DOHH2 (cell line): Measurements from ENCODE around the gene CCNB3.

Experiments
- H3F3A ChIP-seq: fragments of 200-600 bp; sonication (generic), shearing (Covaris generic); 2 replicates; pipeline ENCODE4 v1.6.0; 2016; ENCODE audit warnings: antibody characterized with exemption, mild to moderate bottlenecking; ENCODE audit not compliant: control insufficient read depth, insufficient read depth
- H3K27ac ChIP-seq: fragments of 200-600 bp; sonication (generic); 2 replicates; pipeline ENCODE4 v1.5.1; 2014; ENCODE audit warnings: low read depth, mild to moderate bottlenecking, low read length, moderate library complexity
- H3K27me3 ChIP-seq: fragments of 200-600 bp; sonication (generic); 2 replicates; pipeline ENCODE4 v1.6.1; 2014; ENCODE audit warnings: mild to moderate bottlenecking, low read length, mixed read lengths; ENCODE audit not compliant: control insufficient read depth
- H3K36me3 ChIP-seq: fragments of 200-600 bp; sonication (generic); 2 replicates; pipeline ENCODE4 v1.6.1; 2014; ENCODE audit warnings: mild to moderate bottlenecking, low read length, moderate library complexity, mixed read lengths; ENCODE audit not compliant: control insufficient read depth
- H3K4me1 ChIP-seq: fragments of 200-600 bp; sonication (generic); 2 replicates; pipeline ENCODE4 v1.6.1; 2014; ENCODE audit warnings: mild to moderate bottlenecking, low read length, mixed read lengths; ENCODE audit not compliant: control insufficient read depth
- H3K4me2 ChIP-seq: fragments of 200-600 bp; sonication (generic); 2 replicates; pipeline ENCODE4 v1.6.0; 2014; ENCODE audit warnings: mild to moderate bottlenecking, low read length, moderate library complexity
- H3K4me3 ChIP-seq: fragments of 200-600 bp; sonication (generic); 2 replicates; pipeline ENCODE4 v1.5.1; 2014; ENCODE audit warnings: mild to moderate bottlenecking, low read length, mixed read lengths
- H3K79me2 ChIP-seq: fragments of 200-600 bp; sonication (generic); 2 replicates; pipeline ENCODE4 v1.6.1; 2014; ENCODE audit warnings: mild to moderate bottlenecking, low read length, mixed read lengths; ENCODE audit not compliant: control insufficient read depth
- H3K9me2 ChIP-seq: fragments of 200-600 bp; sonication (generic); replicated peaks from 2 replicates; pipeline ENCODE4 v1.6.1; 2014; ENCODE audit warnings: mild to moderate bottlenecking, low read length, mixed read lengths; ENCODE audit not compliant: control insufficient read depth
- H3K9me3 ChIP-seq: fragments of 200-600 bp; sonication (generic); 2 replicates; pipeline ENCODE4 v1.6.1; 2014; ENCODE audit warnings: antibody characterized with exemption, low read length, mixed read lengths; ENCODE audit not compliant: control insufficient read depth, insufficient read depth
- H4K20me1 ChIP-seq: fragments of 200-600 bp; sonication (generic); 2 replicates; pipeline ENCODE4 v1.6.0; 2014; ENCODE audit warnings: low read depth, mild to moderate bottlenecking, antibody characterized with exemption, low read length, moderate library complexity; ENCODE audit not compliant: control insufficient read depth, insufficient read depth
- CTCF ChIP-seq: fragments of 200-600 bp; sonication (generic); IDR thresholded peaks from one replicate; pipeline ENCODE4 v1.5.1; 2014; ENCODE audit warnings: antibody characterized with exemption, mild to moderate bottlenecking, low read depth, low read length; ENCODE audit not compliant: poor library complexity, severe bottlenecking
- EZH2phosphoT487 ChIP-seq: fragments of 200-600 bp; sonication (generic); IDR thresholded peaks from 2 replicates; pipeline ENCODE4 v1.6.1; 2017; ENCODE audit warnings: borderline replicate concordance, mild to moderate bottlenecking, antibody characterized with exemption, low read length, moderate library complexity, mixed read lengths

The CCNB3 gene

GRCh38 chrX:50161127-50161526, 43.4 kb upstream of the CCNB3 start:
- Histone ChIP-seq H3K9me3 (no peaks in the 10 kb centered on the region), H3K79me2 (no peaks in the 10 kb centered on the region), H4K20me1 (no peaks in the 10 kb centered on the region), H3K4me1 (no peaks in the 10 kb centered on the region), H3F3A (no peaks in the 10 kb centered on the region), H3K4me2 (no peak overlapping the region), H3K27me3 (no peaks in the 10 kb centered on the region), H3K36me3 (no peaks in the 10 kb centered on the region), H3K27ac (no peak overlapping the region), H3K9me2 (no peaks in the 10 kb centered on the region), H3K4me3 (no peak overlapping the region)
- TF ChIP-seq CTCF (no peak), EZH2phosphoT487 (no peak)

- Histone ChIP-seq H3K79me2 (no peaks in the 10 kb centered on the region), H3K27me3 (no peaks in the 10 kb centered on the region), H3F3A (no peaks in the 10 kb centered on the region), H3K4me1 (no peaks in the 10 kb centered on the region), H3K9me2 (no peaks in the 10 kb centered on the region), H3K9me3 (no peaks in the 10 kb centered on the region), H3K36me3 (no peaks in the 10 kb centered on the region), H3K4me2 (no peak overlapping the region), H4K20me1 (no peaks in the 10 kb centered on the region), H3K27ac (no peak overlapping the region), H3K4me3 (no peak overlapping the region)
- TF ChIP-seq EZH2phosphoT487 (no peak), CTCF (no peak)
These were observed 38.8 kb upstream of the CCNB3 start for GRCh38 chrX:50165727-50166126.

DNA sequence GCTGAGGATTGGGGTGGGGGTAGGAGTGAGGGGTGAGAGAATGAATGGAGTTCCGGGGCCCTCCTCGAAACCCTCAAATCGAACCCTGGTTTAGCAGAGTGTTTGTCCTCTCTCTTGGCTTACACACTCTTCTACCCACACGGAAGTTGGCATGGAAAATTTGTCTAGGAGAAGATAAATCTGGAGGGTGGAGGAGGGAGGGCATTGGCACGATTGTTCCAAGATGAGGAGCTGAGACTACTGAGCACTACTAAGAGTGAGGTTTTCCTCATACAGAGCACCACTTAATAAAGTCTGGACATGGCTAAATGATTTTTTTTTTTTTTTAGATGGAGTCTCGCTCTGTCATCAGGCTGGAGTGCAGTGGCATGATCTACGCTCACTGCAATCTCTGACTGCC, 37.2 kb upstream of the CCNB3 start:
- Histone ChIP-seq H3K4me1 (no peaks in the 10 kb centered on the region), H3F3A (no peaks in the 10 kb centered on the region), H3K27me3 (no peaks in the 10 kb centered on the region), H3K9me2 (no peaks in the 10 kb centered on the region), H3K36me3 (no peaks in the 10 kb centered on the region), H3K27ac (no peak overlapping the region), H3K9me3 (no peaks in the 10 kb centered on the region), H3K79me2 (no peaks in the 10 kb centered on the region), H4K20me1 (no peaks in the 10 kb centered on the region), H3K4me2 (no peak overlapping the region), H3K4me3 (no peak overlapping the region)
- TF ChIP-seq CTCF (no peak), EZH2phosphoT487 (no peak)

GRCh38 chrX:50168241-50168687, 36.3 kb upstream of the CCNB3 start:
- Histone ChIP-seq H3K4me1 (no peaks in the 10 kb centered on the region), H3K27me3 (no peaks in the 10 kb centered on the region), H3F3A (no peaks in the 10 kb centered on the region)

More at GRCh38 chrX:50168241-50168687, 36.3 kb upstream of the CCNB3 start:
- TF ChIP-seq EZH2phosphoT487: no peak
- no peaks in the 10 kb centered on the region for H4K20me1 ChIP-seq
- H3K4me2 ChIP-seq: no peak overlapping the region
- H3K4me3 ChIP-seq: no peak overlapping the region
- no peaks in the 10 kb centered on the region for H3K9me3 ChIP-seq
- H3K79me2 ChIP-seq: no peaks in the 10 kb centered on the region
- H3K36me3 ChIP-seq: no peaks in the 10 kb centered on the region
- H3K9me2 ChIP-seq: no peaks in the 10 kb centered on the region
- H3K27ac ChIP-seq: no peak overlapping the region
